ENCODE measurements around the gene TYR.
"Not testable (repeated sequence)": the region's sequence is repeated elsewhere in the genome, so short reads cannot be mapped to it uniquely, and the experiment has no call there.

TYR gene

GRCh38 chr11:89177691-89178231 is at the start of gene TYR:
Gene TYR (plus strand): TSS chr11:89177875. CDS start chr11:89177954, 79 bp downstream.
- no peak for DNase-seq

- DNase-seq, result no peak
These were observed 41.1 kb upstream of the TYR start for GRCh38 chr11:89136606-89137005.

DNA sequence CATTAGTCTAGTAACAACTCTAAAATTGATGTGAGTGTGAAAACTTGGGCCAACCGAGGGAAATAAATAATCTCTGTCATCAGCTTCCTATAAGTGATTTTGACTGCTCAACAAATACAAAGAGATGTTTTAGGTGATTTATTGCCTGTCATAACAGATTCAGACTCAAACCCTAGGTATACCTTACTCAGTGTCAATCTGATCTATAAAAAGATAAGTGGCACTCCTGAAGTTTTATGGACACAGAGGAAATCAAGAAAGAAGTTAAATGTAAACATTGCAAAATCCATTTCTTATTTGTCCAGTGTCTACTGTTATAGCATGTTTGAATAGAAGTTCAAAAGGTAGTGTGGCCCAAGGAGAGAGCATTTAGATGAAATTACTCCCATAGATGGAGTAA is 30.4 kb upstream of the TYR start:
- no peak for DNase-seq

DNA sequence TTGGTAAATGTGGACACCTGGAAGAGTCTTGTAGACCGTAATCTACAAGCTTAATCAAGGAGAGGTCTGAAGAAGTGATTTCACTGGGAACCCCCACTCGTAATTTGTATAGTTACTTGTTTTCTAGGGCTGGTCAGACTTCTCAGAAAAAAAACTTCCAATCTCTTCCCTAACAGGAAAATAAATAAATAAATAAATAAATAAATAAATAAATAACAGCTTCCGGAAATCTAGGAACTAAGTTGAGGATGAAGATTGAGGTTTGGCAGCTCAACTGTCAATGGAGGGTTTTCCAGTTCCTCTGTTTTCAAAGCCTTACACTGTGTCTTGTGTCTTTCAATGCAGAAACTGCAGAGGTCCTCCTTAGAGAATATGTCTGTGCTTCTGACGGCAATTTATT is 17.7 kb upstream of the TYR start:
- DNase-seq, result no peak

DNA sequence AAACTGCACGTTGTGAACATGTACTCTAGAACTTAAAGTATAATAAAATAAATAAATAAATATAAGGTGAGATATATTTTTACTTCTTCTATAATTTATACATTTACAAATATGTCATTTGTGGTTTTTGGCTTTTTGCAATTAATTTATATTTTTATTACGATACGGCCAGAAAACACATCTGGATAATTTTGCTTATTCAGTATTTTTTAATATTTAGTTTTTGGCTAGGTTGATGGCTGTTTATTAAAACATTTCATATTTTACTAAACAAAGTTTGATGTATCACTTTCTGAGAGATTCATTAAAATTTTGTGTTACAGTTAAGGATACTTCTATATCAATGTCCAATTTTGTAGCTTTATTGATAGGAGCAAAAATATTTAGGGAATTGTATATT is 15.7 kb upstream of the TYR start:
- no peak for DNase-seq

- DNase-seq, result no peak
These were observed 14.0 kb upstream of the TYR start for GRCh38 chr11:89163686-89164085.

GRCh38 chr11:89168396-89168795 is 9.3 kb upstream of the TYR start:
- no peak for DNase-seq

DNA sequence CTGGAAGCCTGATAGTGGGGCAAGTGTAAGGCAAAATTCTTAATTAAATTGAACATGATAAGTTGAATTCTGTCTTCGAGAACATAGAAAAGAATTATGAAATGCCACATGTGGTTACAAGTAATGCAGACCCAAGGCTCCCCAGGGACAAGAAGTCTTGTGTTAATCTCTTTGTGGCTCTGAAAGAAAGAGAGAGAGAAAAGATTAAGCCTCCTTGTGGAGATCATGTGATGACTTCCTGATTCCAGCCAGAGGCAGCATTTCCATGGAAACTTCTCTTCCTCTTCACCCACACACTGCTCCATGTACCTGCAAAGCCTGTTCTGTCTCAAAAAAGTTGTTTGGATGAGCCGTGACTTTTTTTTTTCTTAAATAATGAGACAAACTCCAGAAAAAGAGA is 1.9 kb upstream of the TYR start:
- no peak for DNase-seq

- DNase-seq, result no peak
These were observed 737 bp upstream of the TYR start for GRCh38 chr11:89176938-89177337.

GRCh38 chr11:89181111-89181510 is 3.4 kb downstream of the TYR start:
- no peak for DNase-seq

DNA sequence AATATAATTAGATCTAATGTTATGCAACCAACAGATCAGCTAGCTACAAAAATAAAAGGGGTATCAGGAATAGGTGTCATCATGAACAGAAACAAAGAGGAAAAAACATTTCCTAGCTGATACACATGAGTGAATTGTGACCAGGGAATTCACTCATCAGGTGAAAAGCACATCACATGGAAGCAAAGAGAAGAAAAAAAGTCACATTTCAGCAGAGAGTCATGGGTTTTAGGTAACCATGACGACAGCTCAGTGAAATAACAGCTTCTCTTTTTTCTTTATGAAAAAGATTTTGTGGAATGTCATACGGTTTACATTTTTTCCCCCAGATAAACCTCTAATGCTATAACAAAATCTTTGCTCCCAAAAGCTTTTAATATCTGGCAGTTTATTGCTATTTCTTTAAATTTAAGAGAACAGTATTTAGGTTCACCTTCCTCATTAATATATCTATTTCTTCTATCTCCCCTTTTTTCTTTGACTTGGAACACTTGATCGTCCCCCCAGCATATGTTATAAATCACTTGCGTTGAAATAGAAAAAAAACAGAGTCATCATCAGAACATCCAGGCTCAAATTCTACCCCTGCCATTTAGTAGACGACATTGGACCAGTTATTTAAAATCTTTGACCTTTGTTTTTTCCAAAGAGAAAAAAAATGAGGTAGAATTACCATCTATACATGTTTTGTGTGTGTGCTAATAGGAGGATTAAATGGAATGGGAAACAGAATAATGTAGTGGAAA is 5.3 kb downstream of the TYR start:
- DNase-seq, result no peak

DNA sequence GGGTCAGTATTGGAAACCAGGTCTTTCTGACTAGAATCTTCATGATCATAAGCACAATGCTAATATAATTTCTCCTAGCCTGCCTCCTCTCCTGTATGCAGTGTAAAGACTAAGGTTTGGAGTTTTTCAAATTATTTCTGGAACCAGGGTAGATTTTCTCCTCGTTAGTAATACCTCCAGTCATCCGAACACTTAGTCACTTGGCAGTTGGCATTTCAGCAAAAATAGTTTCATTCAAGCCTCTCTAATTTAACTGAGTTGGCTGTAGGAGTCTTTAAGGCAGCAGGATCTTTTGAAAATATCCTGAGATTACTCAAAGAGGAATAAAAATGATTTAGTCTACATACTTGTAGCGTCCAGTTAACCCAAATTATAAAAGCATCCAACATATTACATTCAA is 6.3 kb downstream of the TYR start:
- no peak for DNase-seq

DNA sequence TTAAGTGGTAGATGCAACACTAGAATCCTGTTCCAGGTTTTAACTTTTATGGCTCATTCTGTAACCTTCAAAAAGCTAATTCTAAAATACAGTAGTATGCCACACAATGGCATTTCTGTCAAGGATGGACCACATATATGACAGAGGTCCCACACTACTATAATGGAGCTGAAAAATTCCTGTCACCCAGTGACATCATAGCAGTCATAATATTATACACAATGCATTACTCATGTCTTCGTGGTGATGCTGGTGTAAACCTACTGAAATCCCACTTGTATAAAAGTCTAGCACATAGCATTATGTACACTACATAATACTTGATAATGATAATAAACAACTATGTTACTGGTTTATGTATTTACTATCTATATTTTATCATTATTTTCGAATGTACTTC is 12.1 kb downstream of the TYR start:
- no peak for DNase-seq

GRCh38 chr11:89201138-89201537 is 23.5 kb downstream of the TYR start:
- no peak for DNase-seq

DNA sequence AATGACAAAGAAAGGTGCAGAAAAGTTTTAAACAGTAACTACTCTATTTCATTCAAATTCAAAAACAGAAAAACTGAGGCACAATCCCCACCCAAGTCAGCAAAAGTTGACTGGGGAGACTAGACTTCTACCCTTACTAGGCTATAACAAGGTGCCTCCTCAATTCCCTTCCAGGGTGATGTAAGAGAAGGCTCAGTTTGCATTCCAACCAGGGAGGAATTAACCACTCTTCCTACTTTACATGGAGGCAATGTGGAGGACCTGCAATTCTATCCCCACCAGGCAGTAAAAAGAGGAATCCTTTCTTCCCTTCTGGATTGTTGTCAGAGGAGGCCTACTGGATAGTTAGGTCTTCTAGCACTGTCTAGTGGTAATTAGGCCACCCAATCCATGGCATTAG is 26.1 kb downstream of the TYR start:
- DNase-seq, result no peak

DNA sequence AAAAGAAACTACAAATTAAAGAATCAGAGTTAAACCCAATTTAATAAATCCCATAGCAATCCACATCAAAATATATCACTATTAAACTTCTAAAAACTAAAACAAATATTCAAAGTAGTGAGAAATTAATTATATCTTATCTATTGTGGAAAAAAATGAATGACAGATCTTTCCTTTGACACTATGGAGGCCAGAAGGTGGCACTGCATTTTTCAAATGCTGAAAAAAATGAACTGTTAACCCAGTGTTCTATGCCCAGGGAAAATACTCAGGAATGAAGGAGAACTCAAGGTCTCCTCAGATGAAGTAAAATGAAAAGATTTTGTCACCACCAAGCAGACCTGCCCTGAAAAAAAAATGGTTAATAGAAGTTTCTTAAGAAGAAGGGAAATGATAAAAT is 27.7 kb downstream of the TYR start:
- DNase-seq, result no peak

GRCh38 chr11:89220684-89221339 is 43.1 kb downstream of the TYR start:
- no peak for DNase-seq

DNA sequence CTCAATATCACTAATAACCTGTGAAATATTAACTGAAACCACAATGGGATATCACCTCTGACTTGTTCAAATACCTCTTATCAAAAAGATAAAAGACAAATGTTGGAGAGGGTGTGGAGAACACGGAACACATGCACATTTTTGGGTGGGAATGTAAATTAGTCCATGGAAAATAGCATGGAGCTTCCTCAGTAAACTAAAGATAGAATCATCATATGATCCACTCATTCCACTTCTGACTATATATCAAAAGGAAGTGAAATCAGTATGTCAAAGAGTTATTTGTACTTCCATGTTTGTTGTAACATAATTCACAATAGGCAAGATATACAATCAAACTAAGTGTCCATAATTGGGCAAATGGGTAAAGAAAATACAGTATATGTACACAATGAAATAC is 57.4 kb downstream of the TYR start:
- no peak for DNase-seq

GRCh38 chr11:89235976-89236375 is 58.3 kb downstream of the TYR start:
- no peak for DNase-seq

- not testable (repeated sequence) for DNase-seq
These were observed 69.3 kb downstream of the TYR start for GRCh38 chr11:89247007-89247406.

GRCh38 chr11:89249196-89249595 is 71.5 kb downstream of the TYR start:
- DNase-seq, result no peak

- not testable (repeated sequence) for DNase-seq
These were observed 83.8 kb downstream of the TYR start for GRCh38 chr11:89261483-89261882.

- DNase-seq, result no peak
These were observed 90.1 kb downstream of the TYR start for GRCh38 chr11:89267660-89268302.

GRCh38 chr11:89272540-89273088 is 94.9 kb downstream of the TYR start:
- DNase-seq, result not testable (repeated sequence)
